OCI-LY7 (cell line): ENCODE results near the gene LDLRAD2.

Experiments
- EZH2phosphoT487 ChIP-seq: fragments of 200-600 bp; sonication (generic); IDR thresholded peaks from 2 replicates; pipeline ENCODE4 v1.6.1; 2018; ENCODE audit warnings: low read depth, borderline replicate concordance, mild to moderate bottlenecking, mixed run types, antibody characterized with exemption, low read length, moderate library complexity, mixed read lengths
- TF ChIP-seq, protein P1 (sequence below): fragments of 200-600 bp; sonication (generic); conservative IDR thresholded peaks from 2 replicates; pipeline ENCODE4 v1.5.1; 2014; ENCODE audit warnings: mild to moderate bottlenecking, antibody characterized with exemption, low read length, moderate library complexity, mixed read lengths

GRCh38 chr1:21857142-21857839 is 45.2 kb downstream of the LDLRAD2 start:
- TF ChIP-seq, protein P1, sequence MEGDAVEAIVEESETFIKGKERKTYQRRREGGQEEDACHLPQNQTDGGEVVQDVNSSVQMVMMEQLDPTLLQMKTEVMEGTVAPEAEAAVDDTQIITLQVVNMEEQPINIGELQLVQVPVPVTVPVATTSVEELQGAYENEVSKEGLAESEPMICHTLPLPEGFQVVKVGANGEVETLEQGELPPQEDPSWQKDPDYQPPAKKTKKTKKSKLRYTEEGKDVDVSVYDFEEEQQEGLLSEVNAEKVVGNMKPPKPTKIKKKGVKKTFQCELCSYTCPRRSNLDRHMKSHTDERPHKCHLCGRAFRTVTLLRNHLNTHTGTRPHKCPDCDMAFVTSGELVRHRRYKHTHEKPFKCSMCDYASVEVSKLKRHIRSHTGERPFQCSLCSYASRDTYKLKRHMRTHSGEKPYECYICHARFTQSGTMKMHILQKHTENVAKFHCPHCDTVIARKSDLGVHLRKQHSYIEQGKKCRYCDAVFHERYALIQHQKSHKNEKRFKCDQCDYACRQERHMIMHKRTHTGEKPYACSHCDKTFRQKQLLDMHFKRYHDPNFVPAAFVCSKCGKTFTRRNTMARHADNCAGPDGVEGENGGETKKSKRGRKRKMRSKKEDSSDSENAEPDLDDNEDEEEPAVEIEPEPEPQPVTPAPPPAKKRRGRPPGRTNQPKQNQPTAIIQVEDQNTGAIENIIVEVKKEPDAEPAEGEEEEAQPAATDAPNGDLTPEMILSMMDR, result no peak
- TF ChIP-seq EZH2phosphoT487, result no peak
